ENCODE measurements around the gene BOK.

DNA sequence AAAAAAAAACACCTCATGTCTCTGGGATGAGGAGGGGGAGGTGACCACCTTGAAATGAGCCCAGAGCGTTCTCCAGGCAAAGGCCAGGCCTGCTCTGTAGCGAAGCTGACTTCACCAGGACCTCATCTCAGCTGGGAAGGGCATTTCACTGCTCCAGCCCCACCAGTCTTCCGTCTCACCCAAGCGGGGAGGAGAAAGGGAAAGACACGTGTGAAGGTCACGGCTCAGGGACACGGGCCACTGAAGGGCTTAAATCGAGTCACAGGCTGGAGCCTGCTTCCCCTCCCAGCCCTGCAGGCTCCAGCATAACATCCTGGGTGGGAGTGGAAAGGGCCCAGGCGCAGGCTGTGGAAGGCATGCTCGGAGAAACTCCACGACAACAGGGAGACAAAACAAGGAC lies 60.3 kb downstream of the BOK start:
- TF ChIP-seq POLR2AphosphoS5 (IDR thresholded peaks at IDR 0.05) (no peak), POLR2A (IDR thresholded peaks at IDR 0.05) (no peak)
